Neural cell (in vitro differentiated cells): Measurements from ENCODE around the gene NACC1. TPM values are rescaled to one million over a fixed set of nuclear protein-coding genes. Genes with fewer than 3 reads are reported as not detected.

Source experiments
- H2AFZ ChIP-seq: fragments of 200-600, 300-800 bp; sonication (generic), shearing (Covaris generic); 2 replicates; pipeline ENCODE4 v1.6.0; 2014; ENCODE audit warnings: low read depth, mild to moderate bottlenecking, antibody characterized with exemption, low read length, moderate library complexity
- H3F3A ChIP-seq: fragments of 200-600 bp; shearing (Covaris generic); 2 replicates; pipeline ENCODE4 v1.6.1; 2016; ENCODE audit warnings: mild to moderate bottlenecking, moderate library complexity, mixed read lengths, antibody characterized with exemption, low read length; ENCODE audit not compliant: insufficient read depth, poor library complexity, severe bottlenecking
- H3K27ac ChIP-seq: fragments of 200-600, 300-800 bp; sonication (generic), shearing (Covaris generic); 2 replicates; pipeline ENCODE4 v1.5.1; 2014; ENCODE audit warnings: mild to moderate bottlenecking, low read length, moderate library complexity
- H3K27me3 ChIP-seq: fragments of 300-800, 200-600 bp; sonication (generic), shearing (Covaris generic); 2 replicates; pipeline ENCODE4 v1.6.0; 2014; ENCODE audit warnings: mild to moderate bottlenecking, low read depth, low read length, moderate library complexity; ENCODE audit not compliant: insufficient read depth
- H3K36me3 ChIP-seq: fragments of 300-800, 200-600 bp; sonication (generic), shearing (Covaris generic); 2 replicates; pipeline ENCODE4 v1.5.1; 2014; ENCODE audit warnings: mild to moderate bottlenecking, antibody characterized with exemption, low read length, moderate library complexity; ENCODE audit not compliant: insufficient read depth
- H3K4me2 ChIP-seq: fragments of 300-800, 200-600 bp; sonication (generic), shearing (Covaris generic); 2 replicates; pipeline ENCODE4 v1.6.0; 2014; ENCODE audit warnings: mild to moderate bottlenecking, low read length
- H3K4me3 ChIP-seq: fragments of 300-800, 200-600 bp; sonication (generic), shearing (Covaris generic); 2 replicates; pipeline ENCODE4 v1.5.1; 2014; ENCODE audit warnings: mild to moderate bottlenecking, low read length, moderate library complexity
- H3K79me2 ChIP-seq: fragments of 200-600 bp; shearing (Covaris generic); replicated peaks from 2 replicates; pipeline ENCODE4 v1.6.0; 2014; ENCODE audit warnings: mild to moderate bottlenecking, low read length, moderate library complexity; ENCODE audit not compliant: insufficient read depth
- H3K9ac ChIP-seq: fragments of 300-800, 200-600 bp; sonication (generic), shearing (Covaris generic); 2 replicates; pipeline ENCODE4 v1.6.1; 2016; ENCODE audit warnings: mild to moderate bottlenecking, low read length, mixed read lengths
- H3K9me2 ChIP-seq: fragments of 200-600 bp; shearing (Covaris generic); 2 replicates; pipeline ENCODE4 v1.6.1; 2016; ENCODE audit warnings: mild to moderate bottlenecking, low read length, mixed read lengths; ENCODE audit not compliant: insufficient read depth
- H3K9me3 ChIP-seq: fragments of 200-600, 300-800 bp; sonication (generic), shearing (Covaris generic); 2 replicates; pipeline ENCODE4 v1.6.1; 2016; ENCODE audit warnings: mild to moderate bottlenecking, mixed run types, low read length, moderate library complexity, mixed read lengths
- H4K20me1 ChIP-seq: fragments of 200-600 bp; shearing (Covaris generic); 2 replicates; pipeline ENCODE4 v1.6.1; 2016; ENCODE audit warnings: mild to moderate bottlenecking, mixed run types; ENCODE audit not compliant: insufficient read depth
- EP300 ChIP-seq: fragments of 450-650 bp; conservative IDR thresholded peaks from 2 replicates; pipeline ENCODE4 v1.6.1; 2014; ENCODE audit warnings: antibody characterized with exemption, mild to moderate bottlenecking, moderate library complexity; ENCODE audit not compliant: poor library complexity, severe bottlenecking
- EZH2 ChIP-seq: fragments of 200-600, 300-800 bp; shearing (Covaris generic), sonication (generic); IDR thresholded peaks from 2 replicates; pipeline ENCODE4 v1.6.1; 2014; ENCODE audit warnings: antibody characterized with exemption, low read length, borderline replicate concordance, mild to moderate bottlenecking; ENCODE audit not compliant: insufficient read depth, poor library complexity, severe bottlenecking
- MXI1 ChIP-seq: fragments of 450-650 bp; conservative IDR thresholded peaks from 2 replicates; pipeline ENCODE4 v1.6.1; 2014; ENCODE audit warnings: antibody characterized with exemption, mild to moderate bottlenecking; ENCODE audit not compliant: poor library complexity, severe bottlenecking
- POLR2AphosphoS5 ChIP-seq: IDR thresholded peaks from 2 replicates; pipeline ENCODE4 v1.6.1; 2012
- RAD21 ChIP-seq: fragments of 450-650 bp; conservative IDR thresholded peaks from 2 replicates; pipeline ENCODE4 v1.6.1; 2014; ENCODE audit warnings: antibody characterized with exemption, mild to moderate bottlenecking, moderate library complexity
- SMC3 ChIP-seq: fragments of 450-650 bp; conservative IDR thresholded peaks from 2 replicates; pipeline ENCODE4 v1.6.1; 2014; ENCODE audit warnings: antibody characterized with exemption, mild to moderate bottlenecking, moderate library complexity; ENCODE audit not compliant: poor library complexity
- TAF1 ChIP-seq: IDR thresholded peaks from 2 replicates; pipeline ENCODE4 v1.6.1; 2012; ENCODE audit warnings: low read depth
- polyA plus RNA-seq: library from polyadenylated mRNA; depleted of rRNA; stranded (reverse); fragments of >200 nt; gene quantifications from 2 replicates; pipeline ENCODE4 v1.2.3, GENCODE V29; 2014
- TF ChIP-seq, protein P1 (sequence below): fragments of 450-650 bp; IDR thresholded peaks from 2 replicates; pipeline ENCODE4 v1.5.1; 2014; ENCODE audit warnings: antibody characterized with exemption, mild to moderate bottlenecking, moderate library complexity; ENCODE audit not compliant: poor library complexity, severe bottlenecking
- TF ChIP-seq, protein P2 (sequence below): IDR thresholded peaks from 2 replicates; pipeline ENCODE4 v1.6.1; 2012; ENCODE audit warnings: borderline replicate concordance

The NACC1 gene
- polyA plus RNA-seq, 1 donor from 2014 or later: 16.1 TPM

DNA sequence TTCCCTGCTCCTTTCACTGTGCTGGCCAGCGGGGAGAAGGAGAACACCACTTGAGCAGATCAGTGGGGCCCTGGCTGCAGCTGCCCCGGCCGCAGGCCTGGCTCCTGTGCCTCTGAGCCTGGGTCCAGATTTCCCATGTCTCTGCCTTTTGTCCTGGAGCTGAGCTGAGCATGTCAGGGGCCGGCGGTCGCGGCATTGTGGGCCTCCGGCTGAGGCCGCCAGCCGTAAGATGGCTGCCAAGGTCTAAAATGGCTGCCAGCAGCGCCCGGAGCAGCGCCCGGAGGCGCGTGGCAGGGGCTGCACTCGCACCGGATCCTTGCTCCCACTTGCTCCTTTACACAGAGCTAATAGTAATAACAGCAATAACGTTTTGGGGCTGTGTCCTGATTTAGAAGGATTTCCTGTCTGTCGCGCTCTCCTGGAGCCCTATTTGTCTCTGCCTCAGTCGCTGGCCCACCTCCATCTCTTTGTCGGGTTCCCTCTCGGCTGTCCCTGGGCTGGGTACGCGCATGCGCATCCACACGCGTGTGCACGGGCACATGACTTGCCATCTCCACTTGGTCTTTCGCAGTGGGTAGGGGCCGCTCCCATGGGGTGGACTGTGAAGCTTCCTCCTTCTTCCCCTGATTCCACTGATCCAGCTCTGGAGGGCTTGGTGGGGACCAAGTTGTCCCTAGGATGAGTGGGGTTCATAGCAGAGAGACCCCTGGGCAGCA, 47.5 kb upstream of the NACC1 start:
- Histone ChIP-seq H4K20me1 (no peaks in the 10 kb centered on the region), H3K9me3 (no peaks in the 10 kb centered on the region), H3K36me3 (no peaks in the 10 kb centered on the region), H3K4me2 (no peak overlapping the region), H3K4me3 (no peak overlapping the region), H3K9ac (no peak overlapping the region), H3K27me3 (peaks cover 3% of the 10 kb centered on the region), H3K27ac (no peak overlapping the region), H3K79me2 (no peaks in the 10 kb centered on the region), H3F3A (no peaks in the 10 kb centered on the region), H2AFZ (no peak overlapping the region), H3K9me2 (no peaks in the 10 kb centered on the region)
- TF ChIP-seq POLR2AphosphoS5 (no peak), SMC3 (no peak), EP300 (no peak), MXI1 (no peak), TAF1 (no peak), EZH2 (no peak), RAD21 (no peak)
- TF ChIP-seq, protein P1, sequence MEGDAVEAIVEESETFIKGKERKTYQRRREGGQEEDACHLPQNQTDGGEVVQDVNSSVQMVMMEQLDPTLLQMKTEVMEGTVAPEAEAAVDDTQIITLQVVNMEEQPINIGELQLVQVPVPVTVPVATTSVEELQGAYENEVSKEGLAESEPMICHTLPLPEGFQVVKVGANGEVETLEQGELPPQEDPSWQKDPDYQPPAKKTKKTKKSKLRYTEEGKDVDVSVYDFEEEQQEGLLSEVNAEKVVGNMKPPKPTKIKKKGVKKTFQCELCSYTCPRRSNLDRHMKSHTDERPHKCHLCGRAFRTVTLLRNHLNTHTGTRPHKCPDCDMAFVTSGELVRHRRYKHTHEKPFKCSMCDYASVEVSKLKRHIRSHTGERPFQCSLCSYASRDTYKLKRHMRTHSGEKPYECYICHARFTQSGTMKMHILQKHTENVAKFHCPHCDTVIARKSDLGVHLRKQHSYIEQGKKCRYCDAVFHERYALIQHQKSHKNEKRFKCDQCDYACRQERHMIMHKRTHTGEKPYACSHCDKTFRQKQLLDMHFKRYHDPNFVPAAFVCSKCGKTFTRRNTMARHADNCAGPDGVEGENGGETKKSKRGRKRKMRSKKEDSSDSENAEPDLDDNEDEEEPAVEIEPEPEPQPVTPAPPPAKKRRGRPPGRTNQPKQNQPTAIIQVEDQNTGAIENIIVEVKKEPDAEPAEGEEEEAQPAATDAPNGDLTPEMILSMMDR: no peak
- TF ChIP-seq, protein P2, sequence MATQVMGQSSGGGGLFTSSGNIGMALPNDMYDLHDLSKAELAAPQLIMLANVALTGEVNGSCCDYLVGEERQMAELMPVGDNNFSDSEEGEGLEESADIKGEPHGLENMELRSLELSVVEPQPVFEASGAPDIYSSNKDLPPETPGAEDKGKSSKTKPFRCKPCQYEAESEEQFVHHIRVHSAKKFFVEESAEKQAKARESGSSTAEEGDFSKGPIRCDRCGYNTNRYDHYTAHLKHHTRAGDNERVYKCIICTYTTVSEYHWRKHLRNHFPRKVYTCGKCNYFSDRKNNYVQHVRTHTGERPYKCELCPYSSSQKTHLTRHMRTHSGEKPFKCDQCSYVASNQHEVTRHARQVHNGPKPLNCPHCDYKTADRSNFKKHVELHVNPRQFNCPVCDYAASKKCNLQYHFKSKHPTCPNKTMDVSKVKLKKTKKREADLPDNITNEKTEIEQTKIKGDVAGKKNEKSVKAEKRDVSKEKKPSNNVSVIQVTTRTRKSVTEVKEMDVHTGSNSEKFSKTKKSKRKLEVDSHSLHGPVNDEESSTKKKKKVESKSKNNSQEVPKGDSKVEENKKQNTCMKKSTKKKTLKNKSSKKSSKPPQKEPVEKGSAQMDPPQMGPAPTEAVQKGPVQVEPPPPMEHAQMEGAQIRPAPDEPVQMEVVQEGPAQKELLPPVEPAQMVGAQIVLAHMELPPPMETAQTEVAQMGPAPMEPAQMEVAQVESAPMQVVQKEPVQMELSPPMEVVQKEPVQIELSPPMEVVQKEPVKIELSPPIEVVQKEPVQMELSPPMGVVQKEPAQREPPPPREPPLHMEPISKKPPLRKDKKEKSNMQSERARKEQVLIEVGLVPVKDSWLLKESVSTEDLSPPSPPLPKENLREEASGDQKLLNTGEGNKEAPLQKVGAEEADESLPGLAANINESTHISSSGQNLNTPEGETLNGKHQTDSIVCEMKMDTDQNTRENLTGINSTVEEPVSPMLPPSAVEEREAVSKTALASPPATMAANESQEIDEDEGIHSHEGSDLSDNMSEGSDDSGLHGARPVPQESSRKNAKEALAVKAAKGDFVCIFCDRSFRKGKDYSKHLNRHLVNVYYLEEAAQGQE: no peak

DNA sequence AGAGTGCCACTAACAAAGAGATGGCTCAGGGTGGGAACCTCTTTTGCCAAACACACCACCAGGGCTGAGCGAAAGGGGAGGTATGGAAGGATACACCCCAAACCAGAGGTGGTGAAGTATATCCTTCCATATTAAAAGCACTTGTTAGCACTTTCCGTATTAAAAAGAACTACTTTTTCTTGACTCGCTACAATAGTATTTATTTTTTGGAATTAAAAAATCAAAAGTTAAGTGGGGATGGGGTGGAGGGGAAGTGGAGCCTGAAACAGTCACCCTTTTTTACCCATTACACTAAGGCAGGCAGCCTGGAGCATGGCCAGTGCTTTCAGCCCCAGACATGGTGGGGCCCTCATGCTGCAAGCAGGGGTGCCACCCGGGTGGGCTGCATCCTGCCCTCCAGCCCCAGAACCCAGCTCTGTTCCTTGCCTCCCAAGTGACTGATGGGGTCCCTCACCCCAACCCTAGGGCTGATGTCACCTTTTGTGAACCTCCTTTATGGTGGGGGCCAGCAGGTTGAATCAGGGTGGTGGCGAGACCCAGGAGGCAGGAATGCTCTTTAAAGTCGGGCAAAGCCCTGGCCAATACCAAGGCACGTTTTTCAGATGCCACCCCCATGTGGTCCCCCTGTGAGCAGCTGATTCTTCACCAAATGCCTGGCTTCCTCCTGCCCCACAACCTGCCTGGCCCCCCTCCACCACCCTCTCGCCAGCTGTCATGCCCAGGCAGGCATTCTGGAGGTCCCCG, 46.4 kb upstream of the NACC1 start:
- H3K9me3 ChIP-seq: no peaks in the 10 kb centered on the region
- H2AFZ ChIP-seq: no peak overlapping the region
- peaks cover 3% of the 10 kb centered on the region for H3K27me3 ChIP-seq
- no peak overlapping the region for H3K4me3 ChIP-seq
- H3K4me2 ChIP-seq: no peak overlapping the region
- no peaks in the 10 kb centered on the region for H3K36me3 ChIP-seq
- no peaks in the 10 kb centered on the region for H4K20me1 ChIP-seq
- H3K79me2 ChIP-seq: no peaks in the 10 kb centered on the region
- TF ChIP-seq EP300 (no peak), EZH2 (no peak), TAF1 (no peak), RAD21 (no peak), SMC3 (no peak), MXI1 (no peak), POLR2AphosphoS5 (no peak)
- TF ChIP-seq, protein P2: no peak
- TF ChIP-seq, protein P1: no peak
- H3K27ac ChIP-seq: no peak overlapping the region
- H3K9ac ChIP-seq: no peak overlapping the region
- H3F3A ChIP-seq: no peaks in the 10 kb centered on the region
- H3K9me2 ChIP-seq: no peaks in the 10 kb centered on the region
